HUDEP-2 (cell line): ENCODE results near the gene MARCHF3.

Experiments
- DNase-seq, 76 experiments: peaks; one replicate each; lab custom pipeline; 2025; ENCODE audit not compliant: unreplicated experiment in 76 of 76; lab: John Stamatoyannopoulos, UW

MARCHF3 gene

DNA sequence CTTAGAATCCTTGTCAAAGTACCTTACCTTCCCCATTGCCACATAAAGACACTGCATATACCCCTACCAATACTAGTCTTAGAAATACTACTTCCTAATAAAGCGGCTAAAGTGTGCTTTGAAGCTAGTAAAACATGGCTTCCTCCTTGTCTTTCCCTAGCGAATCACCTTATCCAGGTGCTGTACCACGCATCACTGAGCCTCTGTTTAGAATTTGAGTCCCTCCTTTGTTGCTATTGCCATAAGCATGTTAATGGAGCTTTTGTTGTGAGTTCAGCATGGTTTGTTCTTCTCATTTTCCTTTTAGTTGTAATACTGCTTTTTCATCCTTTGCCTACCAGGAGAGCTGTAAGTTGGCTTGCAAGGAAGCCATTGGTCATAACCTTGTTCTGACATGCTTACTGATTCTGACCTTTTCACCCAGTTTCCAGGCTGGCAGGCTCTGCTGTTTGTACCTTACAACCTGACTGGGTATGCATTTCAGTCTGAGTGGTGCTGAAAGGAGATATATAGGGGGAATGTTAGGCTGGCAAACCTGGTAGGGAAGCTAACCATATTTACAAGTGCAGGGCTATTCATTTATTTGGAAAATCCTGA is 203.6 kb downstream of the MARCHF3 start:
- no peak for DNase-seq

DNA sequence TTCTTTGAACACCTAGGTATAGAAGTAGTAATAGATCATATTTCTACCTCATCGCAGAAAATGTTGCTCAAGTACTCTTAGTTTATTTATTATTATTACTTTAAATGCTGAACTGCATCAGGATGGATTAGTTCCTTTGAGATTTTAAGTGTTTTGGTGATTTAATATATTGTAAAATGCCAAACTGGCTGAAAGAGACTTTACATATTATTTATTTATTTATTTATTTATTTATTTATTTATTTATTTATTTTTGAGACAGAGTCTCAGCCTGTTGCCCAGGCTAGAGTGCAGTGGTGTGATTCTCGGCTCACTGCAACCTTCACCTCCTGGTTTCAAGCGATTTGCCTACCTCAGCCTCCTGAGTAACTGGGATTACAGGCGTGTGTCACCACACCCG is 211.1 kb downstream of the MARCHF3 start:
- no peak for DNase-seq

GRCh38 chr5:126818736-126819135 is 211.6 kb downstream of the MARCHF3 start:
- DNase-seq: no peak
